DMS53 treated with DMSO at 0.1 percent for 48 hours (cell line): ENCODE results near the gene ANKHD1.
A peak's percentile ranks its signal among the peaks of the same experiment; 100 is the strongest.

ENCODE experiments used
- DNase-seq: peaks from one replicate; lab custom pipeline; 2025; ENCODE audit not compliant: unreplicated experiment; lab: John Stamatoyannopoulos, UW

The ANKHD1 gene

DNA sequence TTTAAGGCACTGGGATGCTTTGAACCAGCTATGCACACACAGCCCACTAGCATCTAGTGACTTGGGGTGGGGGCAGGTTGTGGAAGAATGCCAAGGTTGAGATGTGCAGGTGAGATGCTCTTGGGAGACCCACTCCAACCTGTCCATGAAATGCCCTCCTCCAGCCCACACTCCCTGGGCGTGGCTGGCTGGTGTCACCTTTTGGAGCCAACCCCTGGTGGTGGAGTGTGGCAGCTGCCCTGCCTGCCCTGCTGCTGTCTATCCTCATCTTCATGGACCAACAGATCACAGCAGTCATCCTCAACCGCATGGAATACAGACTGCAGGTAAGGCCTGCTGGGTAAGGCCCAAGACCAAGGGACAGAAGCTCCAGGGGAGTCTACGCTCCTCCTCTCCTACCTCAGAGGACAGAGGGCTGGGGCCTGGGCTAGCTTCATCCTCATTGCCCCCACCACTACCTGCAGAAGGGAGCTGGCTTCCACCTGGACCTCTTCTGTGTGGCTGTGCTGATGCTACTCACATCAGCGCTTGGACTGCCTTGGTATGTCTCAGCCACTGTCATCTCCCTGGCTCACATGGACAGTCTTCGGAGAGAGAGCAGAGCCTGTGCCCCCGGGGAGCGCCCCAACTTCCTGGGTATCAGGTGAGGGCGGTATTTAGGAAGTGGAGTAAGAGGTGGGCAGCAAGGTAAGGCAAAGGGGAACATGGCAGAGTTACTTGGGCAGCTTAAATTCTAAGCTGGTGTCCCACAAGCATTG, 34.2 kb upstream of the ANKHD1 start:
- DNase-seq: no peak

DNA sequence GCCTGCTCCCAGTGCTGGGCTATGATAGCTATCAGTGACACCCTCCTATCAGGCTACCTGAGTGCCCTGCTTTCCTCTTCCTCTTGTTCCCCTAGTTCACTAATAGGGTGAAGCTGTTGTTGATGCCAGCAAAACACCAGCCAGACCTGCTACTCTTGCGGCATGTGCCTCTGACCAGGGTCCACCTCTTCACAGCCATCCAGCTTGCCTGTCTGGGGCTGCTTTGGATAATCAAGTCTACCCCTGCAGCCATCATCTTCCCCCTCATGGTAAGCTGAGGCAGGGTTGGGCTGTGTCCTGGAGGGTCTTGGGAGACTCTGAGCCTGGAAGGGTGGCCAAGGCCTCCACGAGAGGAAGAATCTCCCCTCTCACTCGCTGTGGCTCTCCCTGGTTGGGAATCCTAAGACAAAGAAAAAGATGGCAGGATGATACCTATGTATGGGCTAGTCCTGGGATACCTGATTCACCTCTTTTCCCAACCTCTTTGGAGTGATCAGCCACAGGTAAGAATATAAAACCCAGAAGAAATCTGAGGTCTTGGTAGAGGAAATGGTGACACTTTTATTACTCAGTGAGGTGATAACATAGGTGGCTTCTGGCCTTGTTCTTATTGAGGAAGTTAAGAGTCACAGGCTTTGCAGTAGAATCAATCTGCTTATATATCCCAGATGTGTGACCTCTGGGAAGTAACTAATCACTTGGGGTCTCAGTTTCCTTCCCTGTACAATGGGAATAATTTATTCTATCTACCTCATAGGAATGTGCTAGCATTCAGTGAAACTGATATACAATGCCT, 30.1 kb upstream of the ANKHD1 start:
- no peak for DNase-seq

DNA sequence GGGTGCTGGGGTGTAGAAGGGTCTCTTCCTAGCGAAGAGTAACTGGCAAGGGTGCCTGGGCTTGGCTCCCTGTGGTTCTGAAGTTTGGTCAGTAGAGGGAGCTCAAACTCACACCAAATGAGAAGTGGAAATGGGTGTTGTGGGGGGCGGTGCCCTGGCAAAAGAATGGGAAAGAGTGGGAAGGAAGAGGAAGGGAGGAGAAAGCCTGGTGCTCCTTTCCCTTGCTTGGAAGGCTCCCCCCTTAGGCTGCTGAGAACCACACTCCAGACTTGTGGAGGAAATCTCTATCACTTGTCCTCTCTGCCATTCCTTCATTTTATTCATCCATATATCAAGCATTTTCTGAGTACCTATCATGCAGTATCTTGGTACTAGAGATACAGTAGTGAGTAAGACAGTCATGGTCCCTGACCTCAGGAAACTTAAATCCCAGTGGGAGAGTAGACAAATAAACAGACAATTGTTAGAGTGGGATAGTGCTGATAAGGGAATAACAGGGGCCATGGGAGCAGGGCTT, 28.6 kb upstream of the ANKHD1 start:
- DNase-seq: peak; percentile 38

DNA sequence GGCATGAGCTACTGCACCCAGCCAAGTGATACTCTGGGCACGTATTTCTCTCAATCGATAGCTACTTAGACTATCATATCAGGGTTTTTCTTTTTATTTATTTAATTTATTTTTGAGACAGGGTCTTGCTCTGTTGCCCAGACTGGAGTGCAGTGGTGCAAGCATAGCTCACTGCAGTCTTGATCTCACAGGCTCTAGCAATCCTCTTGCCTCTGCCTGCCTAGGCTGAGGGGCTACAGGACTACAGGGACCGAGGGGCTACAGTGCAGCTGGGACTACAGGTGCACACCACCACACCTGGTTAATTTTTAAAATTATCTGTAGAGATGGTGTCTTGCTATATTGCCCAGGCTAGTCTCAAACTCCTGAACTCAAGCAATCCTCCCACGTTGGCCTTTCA, 20.3 kb upstream of the ANKHD1 start:
- no peak for DNase-seq

DNA sequence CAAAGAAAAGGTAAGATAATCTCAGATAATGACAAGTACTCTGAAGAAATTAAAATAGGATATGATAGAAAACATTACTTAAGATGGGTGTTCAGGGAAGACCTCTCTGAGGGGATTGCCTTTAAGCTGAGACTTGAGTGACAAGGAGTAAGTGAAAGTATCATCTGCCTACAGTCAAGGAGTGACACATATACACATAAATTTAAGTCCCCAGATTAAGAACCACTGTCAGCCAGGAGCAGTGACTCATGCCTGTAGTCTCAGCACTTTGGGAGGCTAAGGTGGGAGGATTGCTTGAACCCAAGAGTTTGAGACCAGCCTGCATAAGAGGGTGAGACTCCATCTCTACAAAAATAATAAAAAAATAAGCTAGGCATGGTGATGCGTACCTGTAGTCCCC, 19.7 kb upstream of the ANKHD1 start:
- DNase-seq: no peak

DNA sequence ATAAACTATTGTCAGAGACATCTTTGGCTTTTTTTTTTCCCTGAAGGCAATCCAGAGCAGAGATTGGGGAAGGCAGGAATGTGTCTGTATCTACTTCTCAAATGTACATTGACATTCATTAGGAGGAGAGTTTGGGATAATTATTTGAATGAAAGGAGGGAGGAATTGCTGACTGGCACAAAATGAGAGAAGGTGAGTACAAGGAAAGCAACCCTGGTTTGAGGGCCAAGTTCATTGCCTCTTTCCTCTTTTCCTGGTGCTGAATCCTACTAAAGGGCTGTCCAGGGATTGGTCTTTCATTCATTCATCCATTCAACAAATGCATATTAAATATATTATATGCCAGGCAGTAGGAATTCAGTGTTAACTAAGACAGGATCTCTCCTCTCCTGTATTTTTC, 18.8 kb upstream of the ANKHD1 start:
- no peak for DNase-seq

DNA sequence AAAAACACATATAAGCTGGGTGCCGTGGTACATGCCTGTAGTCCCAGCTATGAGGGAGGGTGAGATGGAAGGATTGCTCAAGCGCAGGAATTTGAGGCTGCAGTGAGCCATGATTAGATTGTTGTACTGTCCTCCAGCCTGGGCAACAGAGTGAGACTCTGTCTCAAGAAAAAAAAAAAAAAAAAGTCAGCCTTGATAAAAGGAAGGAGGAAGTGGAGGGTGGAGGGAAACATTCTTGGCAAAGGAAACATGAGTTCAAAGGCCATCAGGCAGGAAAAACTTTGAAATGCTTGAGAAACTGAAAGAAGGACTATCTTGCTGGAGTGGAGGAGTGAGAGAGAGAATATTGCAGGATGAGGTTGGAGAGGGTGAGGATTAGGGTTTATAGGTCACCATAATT, 18.3 kb upstream of the ANKHD1 start:
- DNase-seq: no peak

DNA sequence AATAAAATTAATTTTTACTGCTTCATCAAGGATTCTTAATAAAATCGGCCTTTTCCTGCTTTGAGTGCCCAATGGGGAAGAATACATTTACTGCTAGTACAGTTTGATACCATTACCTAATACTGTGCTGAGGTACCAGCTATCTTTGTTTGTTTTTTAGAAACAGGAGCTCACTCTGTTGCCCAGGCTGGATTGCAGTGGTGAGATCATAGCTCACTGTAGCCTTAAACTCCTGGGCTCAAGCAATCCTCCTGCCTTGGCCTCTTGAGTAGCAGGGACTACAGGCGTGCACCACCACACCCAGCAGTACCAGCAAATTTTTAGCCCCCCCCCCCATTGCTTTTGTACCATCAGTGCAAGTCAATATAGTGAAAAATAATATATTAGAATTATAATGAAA, 13.6 kb upstream of the ANKHD1 start:
- no peak for DNase-seq

DNA sequence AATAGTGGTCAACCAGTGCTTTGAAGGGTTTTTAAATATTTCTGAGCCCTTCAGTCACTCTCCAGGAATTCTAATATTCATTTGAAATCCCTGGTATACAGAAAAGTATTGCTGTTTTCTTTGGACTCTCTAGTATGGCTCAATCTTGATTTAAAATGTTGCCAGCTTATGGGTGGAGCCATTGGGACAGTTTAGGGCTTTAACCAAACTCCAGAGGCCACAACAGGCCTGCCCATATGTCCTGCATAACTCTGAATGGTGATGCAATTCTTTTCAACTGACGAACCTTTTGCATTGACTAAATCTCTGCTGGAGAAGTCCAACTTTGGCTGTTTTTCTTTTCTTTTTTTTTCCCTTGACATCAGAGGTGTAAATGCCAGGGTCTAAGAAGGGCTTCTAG, 10.3 kb upstream of the ANKHD1 start:
- DNase-seq: no peak

DNA sequence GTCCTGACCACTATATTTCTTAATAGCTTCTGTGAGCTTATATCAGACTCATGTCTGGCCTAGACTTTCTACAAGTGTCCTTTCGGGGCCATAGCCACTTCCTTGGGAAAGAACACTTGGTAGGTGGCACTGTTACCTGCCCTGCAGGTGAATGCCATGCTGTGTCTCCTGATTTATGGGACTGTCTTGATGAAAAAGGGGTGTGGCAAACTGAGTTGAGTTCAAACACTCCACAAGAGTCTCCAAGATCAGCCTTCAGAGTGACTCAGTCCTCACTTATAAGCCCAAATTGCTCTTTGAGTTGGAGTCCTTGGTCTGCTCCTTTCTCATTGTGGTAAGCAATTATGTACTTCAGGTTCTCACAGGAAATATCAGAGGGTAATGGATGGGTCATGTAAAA, 9.9 kb upstream of the ANKHD1 start:
- DNase-seq: no peak

DNA sequence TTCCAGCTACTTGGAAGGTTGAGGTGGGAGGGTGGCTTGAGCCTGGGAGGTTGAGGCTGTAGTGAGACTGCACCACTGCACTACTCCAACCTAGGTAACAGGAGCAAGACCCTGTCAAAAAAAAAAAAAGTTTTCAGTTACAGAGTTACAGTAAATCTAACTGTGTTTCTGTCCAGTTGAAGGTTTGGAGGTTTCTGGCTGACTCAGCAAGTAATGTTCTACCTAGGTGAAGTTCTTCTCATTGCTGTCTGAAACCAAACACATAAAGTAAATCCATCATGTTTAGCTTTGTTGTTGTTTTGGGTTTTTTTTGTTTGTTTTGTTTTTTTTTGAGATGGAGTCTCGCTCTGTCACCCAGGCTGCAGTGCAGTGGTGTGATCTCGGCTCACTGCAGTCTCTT, 7.9 kb upstream of the ANKHD1 start:
- DNase-seq: no peak

DNA sequence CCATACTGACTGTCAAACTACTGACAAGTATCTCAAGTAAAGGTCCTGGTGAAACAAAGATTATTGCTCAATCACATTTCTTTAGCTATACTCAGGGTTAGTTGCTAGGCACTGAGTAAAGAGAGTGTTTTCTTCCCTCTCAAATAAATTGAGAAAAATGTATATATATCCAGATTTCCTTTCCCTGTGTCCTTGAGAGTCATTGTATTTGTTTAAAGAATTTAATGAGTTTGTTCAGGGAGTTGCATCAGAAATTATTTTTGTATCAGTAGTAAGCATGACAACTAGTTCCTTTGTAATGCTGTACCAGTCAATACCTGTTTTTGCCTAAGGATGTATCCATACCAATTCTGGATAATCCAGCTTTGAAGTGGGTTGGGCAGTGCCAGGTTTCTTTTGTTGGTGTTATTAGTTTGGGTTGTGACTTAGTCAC, 3.2 kb upstream of the ANKHD1 start:
- DNase-seq: peak; percentile 44

DNA sequence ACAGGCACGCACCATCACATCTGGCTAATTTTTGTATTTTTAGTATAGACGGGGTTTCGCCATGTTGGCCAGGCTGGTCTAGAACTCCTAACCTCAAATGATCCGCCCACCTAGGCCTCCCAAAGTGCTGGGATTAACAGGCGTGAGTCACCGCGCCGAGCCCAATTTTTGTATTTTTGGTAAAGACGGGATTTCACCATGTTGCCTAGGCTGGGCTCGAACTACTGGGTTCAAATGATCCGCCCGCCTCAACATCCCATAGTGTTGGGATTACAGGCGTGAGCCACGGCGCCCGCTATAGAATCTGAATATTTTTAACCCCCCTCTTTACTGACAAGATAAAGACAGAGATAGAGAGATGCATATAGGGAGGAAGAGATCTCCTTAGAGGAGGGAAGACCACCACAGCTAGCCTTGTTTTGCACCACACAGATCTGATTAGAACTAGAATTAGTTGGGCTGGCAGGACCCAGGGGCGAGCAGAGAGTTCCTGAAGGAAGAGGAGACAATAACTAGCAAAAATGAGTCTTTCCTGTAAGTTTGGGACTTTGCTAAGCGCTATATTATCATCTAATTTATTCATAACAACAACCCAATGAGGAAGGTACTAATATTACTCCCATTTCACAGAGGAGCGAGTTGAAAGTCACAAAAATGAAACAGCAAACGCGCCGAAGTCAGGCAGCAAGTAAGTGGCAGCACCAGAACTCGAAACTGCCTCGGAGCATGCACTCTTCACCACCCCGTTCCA, 1.5 kb upstream of the ANKHD1 start:
- peak; percentile 81 for DNase-seq

DNA sequence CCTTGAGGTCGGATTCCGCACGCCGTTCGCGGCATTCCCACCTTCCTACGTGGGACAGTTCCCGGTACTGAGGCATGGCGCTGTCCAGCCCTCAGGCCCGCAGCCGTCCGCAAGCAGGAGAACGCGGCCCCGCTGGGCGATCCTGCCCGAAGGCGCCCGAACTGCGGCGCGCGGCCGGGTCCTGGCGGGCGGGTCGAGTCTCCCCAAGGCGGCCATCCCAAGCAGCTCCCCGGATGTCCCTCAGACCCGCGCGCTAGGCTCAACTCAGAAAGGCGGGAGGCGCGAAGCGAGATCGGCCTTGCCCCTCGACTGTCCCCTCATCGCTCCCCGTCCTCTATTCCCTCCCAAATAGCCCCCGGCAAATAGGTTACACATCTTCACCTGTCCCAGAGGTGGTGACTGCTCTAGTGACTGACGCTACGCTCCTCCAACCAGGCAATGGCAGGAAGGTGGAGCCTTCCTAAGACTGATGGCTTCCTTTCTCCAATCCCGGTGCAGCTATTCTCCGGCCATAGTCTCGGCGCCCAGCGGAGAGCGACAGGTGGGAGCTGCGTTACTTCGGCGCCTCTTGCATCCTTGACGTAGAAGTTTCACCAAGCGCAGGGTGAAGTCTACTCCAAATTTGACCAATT, 787 bp upstream of the ANKHD1 start:
- DNase-seq: peak; percentile 98

DNA sequence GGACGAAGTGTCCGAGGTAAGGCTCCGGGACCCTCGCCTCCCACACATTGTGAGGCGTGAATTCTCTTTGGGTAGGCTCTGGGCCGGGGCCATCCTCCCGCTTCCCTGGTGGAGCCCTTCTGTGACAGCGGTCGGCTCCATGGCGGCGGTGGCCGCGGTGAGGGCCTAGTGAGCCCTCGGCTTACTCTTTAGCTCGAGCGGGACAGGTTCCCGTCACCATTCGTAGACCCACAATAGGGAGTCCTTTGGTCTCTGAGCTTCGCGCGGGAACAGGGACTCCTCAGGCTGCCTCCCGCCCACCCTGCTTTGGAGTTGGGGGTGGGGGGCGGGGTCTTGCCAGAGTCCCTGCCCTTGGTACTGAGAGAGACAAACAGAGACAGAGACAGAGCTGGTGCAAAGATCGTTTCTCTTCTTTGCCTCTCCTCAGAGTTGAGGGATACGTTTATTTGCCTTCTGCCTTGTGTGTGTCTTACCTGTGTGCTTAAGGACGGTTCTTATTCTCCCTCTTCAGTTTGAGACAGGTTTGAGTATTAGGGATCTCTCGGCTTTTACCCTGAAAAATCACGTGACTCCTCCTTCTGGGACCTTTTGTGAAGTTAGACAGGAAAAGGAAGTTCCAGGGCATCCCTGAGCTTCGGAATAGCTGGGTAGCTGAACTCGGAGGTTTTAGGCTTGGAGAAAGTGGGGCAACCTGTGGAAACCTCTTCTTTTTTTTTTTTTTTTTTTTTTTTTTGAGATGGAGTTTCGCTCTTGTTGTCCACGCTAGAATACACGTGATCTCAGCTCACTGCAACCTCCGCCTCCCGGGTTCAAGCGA, 833 bp downstream of the ANKHD1 start:
- DNase-seq: peak; percentile 54

DNA sequence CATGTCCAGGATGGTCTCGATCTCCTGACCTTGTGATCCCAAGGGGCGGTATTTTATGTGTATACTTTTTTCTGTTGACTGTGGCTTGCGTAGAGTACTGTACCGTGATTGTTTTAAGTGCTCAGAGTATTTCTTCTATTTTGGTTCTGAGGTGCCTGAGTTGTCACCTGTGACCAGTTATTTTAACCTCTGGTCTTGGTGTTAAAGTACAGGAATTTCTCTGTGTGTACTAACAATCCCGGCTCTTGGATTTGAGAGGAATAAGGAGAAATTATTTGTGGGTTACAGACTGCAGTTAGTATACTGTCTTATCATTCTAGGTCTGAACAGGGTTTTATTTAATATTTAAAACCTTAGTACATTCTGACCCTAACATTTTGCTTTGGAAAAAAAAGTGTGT, 2.0 kb downstream of the ANKHD1 start:
- DNase-seq: no peak

DNA sequence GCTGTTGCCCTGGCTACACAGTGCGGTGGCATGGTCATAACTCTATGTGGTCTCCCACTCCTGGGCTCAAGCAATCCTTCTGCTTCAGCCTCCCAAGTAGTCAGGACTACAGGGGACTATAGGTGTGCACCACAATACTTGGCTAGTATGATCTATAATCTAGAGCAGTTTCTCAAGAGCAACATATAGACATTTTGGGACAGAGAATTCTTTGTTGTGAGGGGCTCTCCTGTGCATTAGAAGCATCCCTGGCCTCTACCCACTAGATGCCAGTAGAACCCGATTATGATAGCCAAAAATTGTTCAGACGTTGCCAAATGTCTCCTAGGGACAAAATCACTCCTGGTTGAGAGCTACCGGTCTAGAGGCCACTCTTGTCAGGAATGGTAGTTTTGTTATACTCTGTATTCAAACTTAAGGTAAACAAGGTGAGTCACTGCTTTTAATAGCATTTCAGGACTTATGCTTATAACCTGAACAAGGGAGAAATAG, 7.2 kb downstream of the ANKHD1 start:
- peak; percentile 66 for DNase-seq

DNA sequence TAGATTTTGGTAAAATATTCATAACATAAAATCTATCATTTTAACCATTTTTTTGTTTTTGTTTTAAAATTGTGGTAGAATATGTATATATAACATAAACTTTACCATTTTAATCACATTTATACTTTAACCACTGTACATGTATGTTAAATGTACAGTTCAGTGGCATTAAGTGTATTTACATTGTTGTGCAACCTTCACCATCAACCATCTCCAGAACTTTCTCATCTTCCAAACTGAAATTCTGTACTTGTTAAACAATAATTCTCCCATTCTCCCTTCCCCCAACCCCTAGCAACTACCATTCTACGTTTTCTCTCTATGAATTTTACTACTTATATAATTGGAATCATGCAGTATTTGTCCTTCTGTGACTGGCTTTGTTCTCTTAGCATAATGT, 11.6 kb downstream of the ANKHD1 start:
- DNase-seq: no peak

DNA sequence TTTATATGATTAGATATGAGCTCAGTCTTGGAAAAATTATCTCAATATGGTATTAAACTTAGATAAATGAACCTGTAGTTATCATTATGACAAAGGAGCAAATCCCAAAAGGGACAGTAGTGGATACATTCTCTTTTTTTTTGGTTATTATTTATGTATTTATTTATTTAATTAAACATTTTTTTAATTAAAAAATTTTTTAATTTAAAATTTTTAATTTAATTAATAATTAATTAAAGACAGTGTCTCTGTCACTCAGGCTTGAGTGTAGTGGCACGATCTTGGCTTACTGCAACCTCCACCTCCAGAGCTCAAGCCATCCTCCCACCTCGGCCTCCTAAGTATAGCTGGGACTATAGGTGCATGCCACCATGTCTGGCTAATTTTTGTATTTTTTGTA, 15.6 kb downstream of the ANKHD1 start:
- no peak for DNase-seq

DNA sequence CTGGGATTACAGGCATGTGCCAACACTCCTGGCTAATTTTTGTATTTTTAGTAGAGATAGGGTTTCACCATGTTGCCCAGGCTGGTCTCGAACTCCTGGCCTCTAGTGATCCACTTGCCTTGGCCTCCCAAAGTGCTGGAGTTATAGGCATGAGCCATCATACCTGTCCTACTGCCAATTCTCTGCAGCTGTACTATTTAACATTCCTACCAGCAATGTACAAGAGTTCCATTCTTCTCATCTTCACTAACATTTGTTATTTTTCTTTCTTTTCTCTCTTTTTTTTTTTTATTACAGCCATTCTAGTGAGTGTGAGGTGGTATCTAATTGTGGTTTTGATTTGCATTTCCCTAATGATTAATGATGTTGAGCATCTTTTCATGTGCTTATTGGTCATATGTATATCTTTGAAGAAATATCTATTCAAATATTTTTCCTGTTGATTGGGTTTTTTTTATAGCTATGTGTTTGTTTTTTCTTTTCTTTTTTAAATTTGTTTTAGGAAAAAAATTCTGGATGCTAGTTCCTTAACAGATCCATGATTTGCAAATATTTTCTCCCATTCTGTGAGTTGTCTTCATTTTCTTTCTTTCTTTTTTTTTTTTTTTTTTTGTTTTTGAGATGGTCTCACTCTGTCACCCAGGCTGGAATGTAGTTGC, 17.4 kb downstream of the ANKHD1 start:
- DNase-seq: no peak
